Colonic mucosa (tissue), 4 donors: ENCODE results near the gene KRTAP15-1. TPM values are rescaled to one million over a fixed set of nuclear protein-coding genes. Genes with fewer than 3 reads are reported as not detected.
A peak's percentile ranks its signal among the peaks of the same experiment; 100 is the strongest.

Experiments used
- DNase-seq: peaks from one replicate; pipeline ENCODE4 v3.0.0-alpha.2; 2020
- H3K27ac ChIP-seq: fragments of 200-600 bp; one replicate; pipeline ENCODE4 v1.8.0; 2021
- H3K27me3 ChIP-seq: fragments of 200-600 bp; one replicate; pipeline ENCODE4 v1.8.0; 2021
- H3K36me3 ChIP-seq: fragments of 200-600 bp; one replicate; pipeline ENCODE4 v1.8.0; 2021
- H3K4me1 ChIP-seq: fragments of 200-600 bp; one replicate; pipeline ENCODE4 v1.8.0; 2021; ENCODE audit warnings: mild to moderate bottlenecking
- H3K4me3 ChIP-seq: fragments of 200-600 bp; one replicate; pipeline ENCODE4 v1.8.0; 2021
- H3K9ac ChIP-seq, 2 donors: one replicate each; pipeline ENCODE4 v1.7.0; 2013; ENCODE audit warnings: control low read depth in 2 of 2, low read depth in 2 of 2, low read length in 2 of 2
- H3K9me3 ChIP-seq: fragments of 200-600 bp; one replicate; pipeline ENCODE4 v1.8.0; 2021
- CTCF ChIP-seq: fragments of 200-600 bp; IDR thresholded peaks from one replicate; pipeline ENCODE4 v1.8.0; 2022; ENCODE audit warnings: antibody characterized with exemption, mild to moderate bottlenecking
- intact Hi-C: fragments of 100-400 bp; cut with DNase I; formaldehyde crosslinking; loops from one replicate; pipeline ENCODE4 v1.14.1; 2022
- total RNA-seq, 2 donors: library from RNA; stranded (reverse); fragmentation: NEBNext Ultra II Directional in 1 of 2; extraction: Animal tissue kit (Norgen Biotek cat#: 25700) in 1 of 2; gene quantifications; one replicate each; pipeline ENCODE4 v1.2.1, GENCODE V29; 2021
- donor health status: healthy.
- donor health status: DM: no; HTN: no; CAD: no.
- donor health status: DM: no; HTN: no; CAD: no.

The KRTAP15-1 gene
- total RNA-seq, 2 donors from 2014 or later, result not detected

GRCh38 chr21:30425826-30426225 lies 14.2 kb upstream of the KRTAP15-1 start, which contains the start of gene KRTAP13-3:
TSS of gene KRTAP13-3 (minus strand) at chr21:30425926. CDS start at chr21:30425912, 14 bp downstream.
- Histone ChIP-seq H3K27me3 (no peaks in the 10 kb centered on the region), H3K4me1 (no peaks in the 10 kb centered on the region), H3K9me3 (no peaks in the 10 kb centered on the region), H3K27ac (no peak within 1 kb of the TSS), H3K4me3 (no peak within 1 kb of the TSS), H3K9ac (no peak within 1 kb of the TSS), H3K36me3 (no peaks in the 10 kb centered on the region)
- no peak for DNase-seq
- no peak for TF ChIP-seq CTCF
- intact Hi-C loops, result no loop called here

GRCh38 chr21:30426731-30427130 lies 13.3 kb upstream of the KRTAP15-1 start:
- no peak for DNase-seq
- Histone ChIP-seq H3K9me3 (no peaks in the 10 kb centered on the region), H3K36me3 (no peaks in the 10 kb centered on the region), H3K27ac (no peak overlapping the region), H3K4me1 (no peaks in the 10 kb centered on the region), H3K27me3 (no peaks in the 10 kb centered on the region), H3K4me3 (no peak overlapping the region), H3K9ac (no peak overlapping the region)
- intact Hi-C loops, result no loop called here
- TF ChIP-seq CTCF, result no peak

GRCh38 chr21:30430170-30430655 lies 9.9 kb upstream of the KRTAP15-1 start, which contains the start of gene KRTAP13-4:
TSS of gene KRTAP13-4 (plus strand) at chr21:30430220. CDS start at chr21:30430276, 56 bp downstream.
- no peak for DNase-seq

GRCh38 chr21:30434033-30434631 lies 5.9 kb upstream of the KRTAP15-1 start:
- TF ChIP-seq CTCF, result peak; percentile 26
- intact Hi-C loops, result no loop called here
- Histone ChIP-seq H3K9ac (no peak overlapping the region), H3K27ac (no peak overlapping the region), H3K4me3 (no peak overlapping the region), H3K27me3 (no peaks in the 10 kb centered on the region), H3K4me1 (no peaks in the 10 kb centered on the region), H3K36me3 (no peaks in the 10 kb centered on the region), H3K9me3 (no peaks in the 10 kb centered on the region)
- peak; percentile 22 for DNase-seq

More at GRCh38 chr21:30430170-30430655, 9.9 kb upstream of the KRTAP15-1 start, which contains the start of gene KRTAP13-4:
- Histone ChIP-seq H3K27ac (no peak within 1 kb of the TSS), H3K4me1 (no peaks in the 10 kb centered on the region), H3K36me3 (no peaks in the 10 kb centered on the region), H3K9ac (no peak within 1 kb of the TSS), H3K27me3 (no peaks in the 10 kb centered on the region), H3K4me3 (no peak within 1 kb of the TSS), H3K9me3 (no peaks in the 10 kb centered on the region)
- intact Hi-C loops, result no loop called here
- TF ChIP-seq CTCF, result no peak

- Histone ChIP-seq H3K36me3 (no peaks in the 10 kb centered on the region), H3K4me3 (no peak overlapping the region), H3K4me1 (no peaks in the 10 kb centered on the region), H3K27ac (no peak overlapping the region), H3K9ac (no peak overlapping the region), H3K9me3 (no peaks in the 10 kb centered on the region), H3K27me3 (no peaks in the 10 kb centered on the region)
- intact Hi-C loops, result no loop called here
- no peak for TF ChIP-seq CTCF
- DNase-seq, result no peak
These were observed 3.0 kb upstream of the KRTAP15-1 start for GRCh38 chr21:30437010-30437565.
